ENCODE measurements around the gene RGS17. TPM values are rescaled to one million over a fixed set of nuclear protein-coding genes. Genes with fewer than 3 reads are reported as not detected.

RGS17 gene
- total RNA-seq, 3 donors from 2014 or later (not counting 1 experiment from before 2014, with no cell fraction given) = 0.45 to 1.9 (median 0.55) TPM

- Mint-ChIP-seq H3K27ac (no peak overlapping the region), H3K4me3 (no peak overlapping the region), H3K36me3 (peaks cover 1% of the 10 kb centered on the region), H3K4me1 (no peaks in the 10 kb centered on the region), H3K27me3 (ENCODE audit: low read depth in 2 of 2) (peaks cover 0 to 3% of the 10 kb centered on the region in 2 donors), H3K9me3 (no peaks in the 10 kb centered on the region)
- intact Hi-C loops (cut with micrococcal nuclease) = no loop called here
- Histone ChIP-seq H3K4me3 (ENCODE audit: low read length) (no peak overlapping the region), H3K4me1 (ENCODE audit: control insufficient read depth, insufficient read depth, low read length) (no peaks in the 10 kb centered on the region), H3K27ac (ENCODE audit: low read length) (no peak overlapping the region), H3K9me3 (ENCODE audit: control insufficient read depth, insufficient read depth, low read length) (no peaks in the 10 kb centered on the region), H3K27me3 (ENCODE audit: control insufficient read depth, insufficient read depth, low read length) (no peaks in the 10 kb centered on the region), H3K36me3 (ENCODE audit: control insufficient read depth, insufficient read depth, low read length) (no peaks in the 10 kb centered on the region)
- DNase-seq (no peak), ATAC-seq (no peak)
- no peak for TF ChIP-seq CTCF (IDR thresholded peaks at IDR 0.05)
- 84% methylated on average over 3 of the region's 3 CpGs for WGBS (ENCODE audit: insufficient coverage)
These were observed 87.4 kb downstream of the RGS17 start for GRCh38 chr6:153043719-153044118.

- 75% methylated on average over 4 of the region's 4 CpGs for WGBS (ENCODE audit: insufficient coverage)
- H3K9me3 ChIP-seq (ENCODE audit: control insufficient read depth, insufficient read depth, low read length) = no peaks in the 10 kb centered on the region
- TF ChIP-seq CTCF (IDR thresholded peaks at IDR 0.05) = no peak
- intact Hi-C loops (cut with micrococcal nuclease) = no loop called here
- ATAC-seq = no peak
- H3K27ac Mint-ChIP-seq = no peak overlapping the region
- no peaks in the 10 kb centered on the region for H3K27me3 ChIP-seq (ENCODE audit: control insufficient read depth, insufficient read depth, low read length)
- no peak overlapping the region for H3K4me3 ChIP-seq (ENCODE audit: low read length)
- peaks cover 6% of the 10 kb centered on the region for H3K36me3 Mint-ChIP-seq
- H3K27ac ChIP-seq (ENCODE audit: low read length) = no peak overlapping the region
- no peak for DNase-seq
- H3K4me1 Mint-ChIP-seq = no peaks in the 10 kb centered on the region
- H3K27me3 Mint-ChIP-seq (ENCODE audit: low read depth in 2 of 2) = no peaks in the 10 kb centered on the region
- no peaks in the 10 kb centered on the region for H3K36me3 ChIP-seq (ENCODE audit: control insufficient read depth, insufficient read depth, low read length)
- H3K9me3 Mint-ChIP-seq = no peaks in the 10 kb centered on the region
- no peaks in the 10 kb centered on the region for H3K4me1 ChIP-seq (ENCODE audit: control insufficient read depth, insufficient read depth, low read length)
- H3K4me3 Mint-ChIP-seq = no peak overlapping the region
These were observed 92.6 kb downstream of the RGS17 start for GRCh38 chr6:153038378-153039057.

- H3K4me3 ChIP-seq (ENCODE audit: low read length) = no peak overlapping the region
- no peaks in the 10 kb centered on the region for H3K36me3 ChIP-seq (ENCODE audit: control insufficient read depth, insufficient read depth, low read length)
- intact Hi-C loops (cut with micrococcal nuclease) = loop anchor here (5.0 kb wide), 1 partner anchor 478 kb away; no protein-coding TSS in a partner anchor
- H3K9me3 Mint-ChIP-seq = no peaks in the 10 kb centered on the region
- TF ChIP-seq CTCF (IDR thresholded peaks at IDR 0.05) = no peak
- peaks cover 0 to 7% of the 10 kb centered on the region in 2 donors for H3K27me3 Mint-ChIP-seq (ENCODE audit: low read depth in 2 of 2)
- DNase-seq (no peak), ATAC-seq (no peak)
- H3K36me3 Mint-ChIP-seq = peaks cover 6% of the 10 kb centered on the region
- 97% methylated on average over 7 of the region's 9 CpGs for WGBS (ENCODE audit: insufficient coverage)
- no peak overlapping the region for H3K27ac Mint-ChIP-seq
- H3K4me1 ChIP-seq (ENCODE audit: control insufficient read depth, insufficient read depth, low read length) = no peaks in the 10 kb centered on the region
- H3K4me3 Mint-ChIP-seq = no peak overlapping the region
- H3K27ac ChIP-seq (ENCODE audit: low read length) = no peak overlapping the region
- no peaks in the 10 kb centered on the region for H3K27me3 ChIP-seq (ENCODE audit: control insufficient read depth, insufficient read depth, low read length)
- no peaks in the 10 kb centered on the region for H3K9me3 ChIP-seq (ENCODE audit: control insufficient read depth, insufficient read depth, low read length)
- no peaks in the 10 kb centered on the region for H3K4me1 Mint-ChIP-seq
These were observed 96.9 kb downstream of the RGS17 start for GRCh38 chr6:153034139-153034538.
